UCSD-AML1 (cell line): Measurements from ENCODE around the gene BIN1.
A peak's percentile ranks its signal among the peaks of the same experiment; 100 is the strongest.

Experiments used
- DNase-seq: peaks from one replicate; lab custom pipeline; 2025; ENCODE audit not compliant: unreplicated experiment; lab: John Stamatoyannopoulos, UW

BIN1 gene

DNA sequence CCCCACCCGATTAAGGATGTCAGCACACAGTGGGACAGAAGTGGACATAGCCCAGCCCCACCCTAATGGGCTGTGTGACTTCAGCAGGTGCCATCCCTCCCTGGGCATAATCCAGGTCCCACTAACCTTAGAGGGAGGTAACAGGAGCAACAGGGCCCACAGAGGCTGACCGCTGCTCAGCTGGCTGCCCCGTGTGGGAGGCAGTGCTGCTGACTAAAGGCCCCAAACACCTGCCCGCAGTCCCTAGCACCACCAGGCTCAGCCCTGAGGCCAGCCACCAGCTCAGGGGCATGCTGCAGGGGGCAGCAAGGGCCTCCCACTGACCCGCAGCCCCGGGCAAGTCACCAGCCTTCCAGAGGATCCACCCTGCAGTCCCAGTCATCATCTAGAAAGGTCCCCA, 14.6 kb downstream of the BIN1 start:
- no peak for DNase-seq

DNA sequence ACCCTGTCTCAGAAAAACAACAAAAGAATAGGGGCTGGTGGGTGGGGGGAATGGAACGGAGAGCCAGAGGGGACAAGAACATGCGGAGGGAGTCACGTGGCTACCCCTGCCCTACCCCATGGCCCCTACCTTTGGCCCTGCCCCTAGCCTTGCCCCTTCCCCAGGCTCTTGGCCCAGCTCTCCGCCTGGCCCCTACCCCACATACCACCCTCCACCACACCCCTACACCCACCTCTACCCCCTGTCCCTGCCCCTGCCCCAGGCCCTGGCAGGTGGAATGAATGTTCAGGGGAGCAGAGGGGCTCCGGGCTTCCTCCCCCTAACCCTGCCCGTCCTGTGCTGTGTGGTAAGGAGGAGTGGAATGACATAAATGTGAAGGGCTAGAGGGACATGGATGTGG, 15.1 kb downstream of the BIN1 start:
- no peak for DNase-seq

DNA sequence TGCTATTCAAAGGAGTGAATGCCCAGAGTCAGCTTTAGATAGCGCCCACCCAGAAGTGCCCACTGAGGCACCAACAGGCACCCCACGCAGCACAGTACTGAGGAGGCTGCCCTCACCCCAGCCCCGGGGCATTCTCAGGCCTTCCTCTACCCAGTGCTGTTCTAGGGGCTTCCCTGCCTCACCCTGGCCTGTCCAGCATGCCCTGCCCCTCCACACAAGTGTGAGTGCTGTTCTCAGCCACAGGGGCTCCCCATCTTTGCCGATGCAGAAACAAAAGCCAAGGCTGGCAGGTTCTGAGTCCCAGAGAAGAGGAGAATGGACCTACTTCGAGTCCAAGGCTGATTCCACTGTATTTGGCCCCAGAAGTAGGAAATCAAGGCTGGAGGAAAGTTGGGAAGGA, 15.8 kb downstream of the BIN1 start:
- no peak for DNase-seq

DNA sequence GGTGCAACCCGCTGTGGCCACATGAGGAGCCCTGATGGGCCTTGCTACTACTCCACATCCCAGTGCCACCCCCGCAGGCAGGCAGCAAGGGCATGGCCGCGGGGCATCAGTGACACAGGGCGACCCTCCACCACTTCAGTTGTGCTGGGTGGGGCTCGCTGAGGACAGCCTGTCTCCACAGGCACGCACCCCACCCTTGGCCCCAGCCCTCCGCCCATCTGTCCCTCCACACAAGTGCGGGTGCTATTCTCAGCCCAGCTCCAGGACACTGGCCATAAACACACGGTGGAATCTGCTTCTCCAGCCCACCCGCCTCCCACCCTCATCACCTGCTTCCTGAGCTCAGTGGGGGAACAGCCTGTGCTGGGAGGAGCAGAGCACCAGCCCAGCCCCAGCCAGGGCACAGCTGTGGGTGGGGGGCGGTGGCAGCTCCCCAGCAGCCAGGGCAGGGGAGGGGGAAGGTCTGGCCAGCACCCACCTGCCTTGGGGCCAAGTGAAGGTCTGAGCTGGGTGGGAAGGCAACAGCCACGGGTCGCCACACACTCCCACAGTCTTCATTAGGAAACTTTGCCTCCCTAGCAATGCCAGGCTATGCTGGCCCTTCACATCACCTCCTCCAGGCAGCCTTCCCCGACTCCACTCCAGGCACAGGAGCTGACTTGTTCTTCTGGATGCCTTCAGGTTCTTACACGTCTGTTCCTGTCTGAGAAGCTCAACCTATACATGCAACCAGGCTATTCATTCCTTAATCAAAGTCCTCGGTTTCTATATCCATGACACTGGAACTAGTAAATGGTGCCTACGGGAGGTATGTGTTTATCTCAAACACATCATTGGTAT, 16.5 kb downstream of the BIN1 start:
- no peak for DNase-seq

DNA sequence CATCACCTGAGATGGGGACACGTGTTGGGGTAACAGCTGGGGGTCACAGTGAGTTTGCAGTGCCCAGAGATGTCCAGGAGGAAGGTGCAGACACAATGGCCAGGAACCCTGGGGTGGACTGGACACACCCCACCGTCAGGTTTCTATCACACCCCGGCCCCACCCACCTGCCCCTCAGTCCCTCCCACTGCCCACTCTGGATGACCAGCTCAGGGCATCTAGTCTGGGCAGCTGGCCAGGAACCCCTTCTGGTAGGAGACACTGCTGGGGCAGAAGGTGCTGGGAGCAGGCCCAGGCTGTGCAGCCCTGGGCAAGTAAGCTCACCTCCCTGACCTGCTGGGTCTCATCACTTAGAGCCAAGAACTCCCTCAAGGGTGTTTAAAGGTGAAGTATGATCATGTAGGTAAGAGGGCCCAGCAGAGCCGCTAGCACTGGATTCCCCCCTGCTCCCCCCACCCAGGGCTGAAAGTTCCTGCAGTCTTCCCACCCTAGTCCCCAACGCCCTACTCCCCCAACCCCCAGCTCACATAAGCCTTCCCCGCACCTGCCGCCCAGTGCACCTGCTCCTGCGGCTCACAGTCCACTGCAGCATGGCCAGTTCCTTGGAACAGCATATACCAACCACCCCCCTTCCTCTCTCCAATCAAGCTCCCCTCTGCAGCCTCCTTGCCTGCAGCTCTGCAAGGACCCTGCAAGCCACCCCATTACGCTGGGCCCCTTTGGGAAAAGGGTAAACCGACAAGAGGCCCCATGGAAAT, 17.3 kb downstream of the BIN1 start:
- no peak for DNase-seq

DNA sequence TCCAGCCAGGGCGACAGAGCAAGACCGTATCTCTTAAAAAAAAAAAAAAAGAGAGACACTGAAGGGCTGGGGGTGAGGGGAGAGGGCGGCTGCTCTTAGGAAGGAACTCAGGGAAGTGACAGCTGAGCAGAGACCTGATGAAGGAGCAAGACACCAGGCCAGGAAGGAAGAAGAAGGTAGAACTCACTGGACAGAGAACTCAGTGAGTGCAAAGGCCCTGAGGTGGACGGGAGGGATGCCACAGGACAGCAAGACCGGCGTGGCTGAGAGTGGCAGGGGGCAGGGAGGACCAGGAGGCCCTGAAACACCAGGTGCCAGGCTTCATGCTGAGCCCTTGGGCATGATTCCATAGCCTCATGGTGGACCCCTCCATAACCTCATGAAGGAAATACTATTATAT, 18.2 kb downstream of the BIN1 start:
- no peak for DNase-seq

DNA sequence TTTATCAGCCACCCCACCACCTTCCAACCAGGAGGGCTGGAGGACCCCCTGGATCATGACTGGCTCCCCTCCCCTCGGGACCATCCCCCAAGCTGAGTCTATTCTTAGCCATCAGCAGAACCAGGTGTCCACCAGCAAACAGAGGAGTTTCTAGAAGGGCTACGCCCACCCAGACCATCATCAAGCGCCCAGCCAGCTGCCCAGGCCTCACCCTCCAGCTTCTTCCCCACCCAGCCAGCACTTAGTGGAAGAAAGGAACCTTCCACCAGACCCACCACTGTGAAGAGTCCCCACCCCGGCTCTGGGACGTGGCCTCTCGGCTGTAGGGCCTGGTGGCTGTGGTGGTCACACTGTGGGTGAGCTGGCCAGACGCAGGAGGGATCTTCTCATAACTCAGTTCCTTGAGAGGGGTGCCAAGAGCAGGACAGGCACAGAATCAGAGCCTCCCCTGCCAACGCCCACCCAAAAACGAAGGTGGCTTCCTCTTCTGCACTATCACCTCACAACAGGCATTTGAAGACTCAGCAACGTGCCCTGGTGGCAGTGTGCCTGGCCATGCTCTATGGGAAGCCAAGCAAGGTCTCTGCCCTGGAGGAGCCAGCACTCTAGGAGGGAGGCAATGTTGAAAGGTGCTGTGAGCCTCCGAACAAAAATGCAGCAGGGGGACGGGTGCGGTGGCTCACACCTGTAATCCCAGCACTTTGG, 19.0 kb downstream of the BIN1 start:
- DNase-seq = no peak

DNA sequence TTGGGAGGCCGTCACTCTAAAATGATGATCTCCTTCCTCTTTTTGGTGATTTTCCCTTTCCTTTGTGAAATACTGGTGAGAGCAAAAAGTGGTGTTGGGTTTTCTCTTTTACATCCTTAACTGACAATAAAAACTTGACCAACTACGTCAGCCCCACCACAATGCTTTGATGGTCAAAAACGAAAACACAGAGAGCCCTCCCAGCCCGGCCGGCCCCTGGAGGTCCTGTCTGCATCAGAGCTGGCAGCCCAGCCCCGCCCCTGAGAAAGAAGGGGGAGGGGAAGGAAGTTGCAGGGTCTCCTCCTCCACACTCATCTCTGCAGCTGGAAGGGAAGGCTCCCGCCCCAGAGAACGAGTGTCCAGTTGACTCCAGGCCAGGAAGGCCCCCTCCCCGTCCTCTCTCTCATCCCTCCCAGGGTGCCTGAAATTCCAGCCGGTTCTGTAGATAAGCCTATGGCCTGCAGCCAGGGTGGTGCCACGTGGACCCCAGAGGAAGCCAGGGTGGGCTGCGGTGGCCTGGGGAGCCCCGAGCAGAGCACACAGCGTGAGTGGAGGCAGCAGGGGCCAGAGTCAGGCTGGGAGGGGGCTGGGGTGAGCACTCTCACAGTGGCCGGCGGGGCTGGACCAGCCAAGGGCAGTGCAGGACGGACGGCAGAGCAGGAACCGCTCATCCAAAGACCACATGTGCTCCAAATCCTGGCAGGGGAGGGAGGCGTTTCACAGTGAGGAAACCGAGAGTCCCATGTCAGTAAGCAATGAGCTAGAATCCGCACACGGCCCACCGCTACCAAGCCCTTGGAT, 19.8 kb downstream of the BIN1 start:
- peak; percentile 80 for DNase-seq

DNA sequence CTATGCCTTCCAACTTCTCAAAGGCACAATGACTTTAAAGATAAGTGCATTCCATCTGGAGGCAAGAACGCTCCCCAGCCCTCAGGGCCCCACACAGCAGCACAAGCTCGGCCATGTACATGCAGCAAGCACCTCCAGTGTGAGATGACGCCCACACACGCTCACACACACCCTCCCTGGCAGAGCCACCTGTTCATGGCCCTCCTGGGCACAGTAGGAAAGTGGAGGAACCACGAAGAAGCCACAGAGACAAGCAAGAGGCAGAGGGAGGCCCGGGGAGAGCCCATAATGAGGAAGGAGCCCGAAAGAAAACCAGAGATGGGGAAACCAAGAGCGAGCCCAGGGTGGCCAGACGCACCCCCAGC, 21.7 kb downstream of the BIN1 start:
- peak; percentile 38 for DNase-seq

DNA sequence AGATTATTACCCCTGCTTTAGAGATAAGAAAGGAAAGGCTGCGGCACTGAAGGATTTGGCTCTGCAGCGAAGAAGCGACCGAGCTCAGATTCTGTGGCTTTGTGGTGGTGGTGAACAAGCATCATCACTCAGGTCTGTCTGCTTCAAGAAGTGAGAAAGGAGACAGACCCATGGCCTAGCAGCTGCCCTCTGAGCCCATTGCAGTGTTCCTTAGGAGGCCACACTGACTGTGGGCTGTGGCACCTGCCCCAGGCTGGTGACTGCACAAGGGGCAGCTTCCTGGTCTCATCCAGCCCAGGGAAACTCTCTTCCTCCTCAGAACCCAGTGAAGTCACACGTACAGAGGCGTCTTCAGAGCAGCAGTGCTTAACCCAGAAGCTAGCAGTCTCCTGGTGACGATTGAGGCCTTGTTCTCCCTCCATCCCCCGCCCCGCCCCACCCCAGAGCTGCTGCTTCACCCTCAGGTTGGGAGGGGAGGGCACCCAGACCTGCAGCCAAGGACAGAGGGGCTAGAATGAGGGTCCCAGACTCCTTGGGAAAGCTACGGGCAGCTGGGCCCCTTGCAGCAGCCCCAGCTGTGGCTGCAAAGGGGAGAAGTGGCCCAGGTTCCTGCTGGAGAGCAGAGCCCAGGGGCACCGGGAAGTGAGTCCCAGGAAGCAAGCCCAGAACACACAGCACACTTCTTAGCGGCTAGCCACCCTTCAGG, 22.2 kb downstream of the BIN1 start:
- DNase-seq = no peak

DNA sequence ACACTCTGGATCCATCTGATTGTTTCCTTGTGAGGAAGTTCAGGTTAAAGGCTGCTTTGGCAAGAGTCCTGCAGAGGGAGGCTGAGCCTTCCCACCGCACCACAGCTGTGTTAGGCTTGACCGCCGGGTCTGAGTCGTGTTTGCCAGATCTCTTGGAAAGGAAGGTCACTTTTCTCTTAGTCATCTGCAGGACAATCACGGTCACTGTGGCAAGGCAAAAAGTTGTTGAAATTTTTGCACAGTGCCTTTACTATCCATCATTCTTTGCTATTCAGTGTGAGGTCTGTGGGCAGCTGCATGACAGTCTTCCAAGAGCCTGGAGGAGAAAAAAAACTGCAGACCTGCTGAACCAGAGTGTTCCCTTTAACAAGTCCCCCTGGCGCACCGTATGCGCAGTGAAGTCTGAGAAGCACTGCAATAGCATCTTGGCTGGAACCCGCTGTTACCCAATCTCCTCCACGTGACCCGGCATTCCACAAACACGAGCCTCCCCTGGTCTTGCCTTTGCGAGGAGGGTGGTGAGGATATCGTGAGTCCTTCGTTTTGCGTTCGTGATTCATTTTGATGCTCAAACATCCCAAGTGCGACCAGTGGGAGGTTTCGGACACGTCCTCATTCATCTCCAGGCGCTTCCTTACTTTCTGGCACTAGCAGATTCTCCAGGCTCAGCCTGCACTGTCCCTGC, 23.0 kb downstream of the BIN1 start:
- no peak for DNase-seq

DNA sequence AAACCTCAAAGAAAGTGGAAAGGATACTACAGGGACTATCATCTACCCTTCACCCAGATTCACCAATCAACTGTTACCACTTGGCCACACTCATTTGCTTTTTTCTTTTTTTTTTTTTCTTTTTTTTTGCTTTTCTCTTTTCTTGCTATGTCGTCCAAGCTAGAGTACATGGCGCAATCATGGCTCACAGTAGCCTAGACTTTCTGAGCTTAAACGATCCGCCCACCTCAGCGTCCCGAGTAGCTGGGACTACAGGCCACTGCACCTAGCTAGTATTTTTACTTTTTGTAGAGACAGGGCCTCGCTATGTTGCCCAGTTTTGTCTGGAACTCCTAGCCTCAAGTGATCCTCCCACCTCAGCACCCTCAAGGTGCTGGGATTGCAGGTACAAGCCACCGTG, 24.0 kb downstream of the BIN1 start:
- no peak for DNase-seq

DNA sequence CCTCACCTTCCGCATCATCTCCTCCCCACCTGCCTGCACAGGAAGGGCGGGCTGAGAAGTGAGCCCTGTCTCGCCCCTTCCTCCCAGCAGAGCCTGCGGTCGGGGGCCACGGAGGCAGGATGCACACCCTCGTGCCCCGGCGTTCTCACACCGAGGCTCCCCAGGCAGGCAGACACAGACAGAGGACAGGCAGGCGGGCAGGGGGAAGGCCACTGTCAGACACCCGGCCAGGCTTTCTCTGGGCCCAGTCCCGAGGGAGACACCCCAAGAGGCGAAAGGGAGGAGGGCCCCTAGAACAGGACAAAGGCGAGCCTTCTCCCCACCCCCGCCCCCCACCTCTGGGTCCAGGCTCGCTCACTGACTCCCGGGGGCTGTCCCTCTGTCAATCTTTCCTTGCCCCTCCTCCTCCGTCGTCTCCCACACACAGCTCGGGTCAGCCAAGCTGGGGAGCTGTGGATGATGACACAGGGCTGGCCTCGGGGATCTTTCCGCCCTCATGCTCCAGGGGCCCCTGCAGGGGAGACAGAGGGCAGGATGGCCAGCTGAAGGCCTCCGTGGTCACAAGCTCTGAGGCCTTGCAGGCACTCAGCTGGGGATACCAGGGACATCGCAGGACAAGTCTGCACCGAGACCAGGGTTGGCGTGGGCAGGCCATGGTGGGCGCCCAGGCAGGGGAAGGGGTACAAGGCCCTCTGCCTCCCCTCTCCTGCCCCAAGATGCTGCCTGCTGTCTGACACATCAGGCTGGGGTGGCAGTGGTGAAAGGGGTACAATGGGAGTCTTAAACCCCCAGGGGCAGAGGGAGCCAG, 24.9 kb downstream of the BIN1 start:
- DNase-seq = peak; percentile 73

DNA sequence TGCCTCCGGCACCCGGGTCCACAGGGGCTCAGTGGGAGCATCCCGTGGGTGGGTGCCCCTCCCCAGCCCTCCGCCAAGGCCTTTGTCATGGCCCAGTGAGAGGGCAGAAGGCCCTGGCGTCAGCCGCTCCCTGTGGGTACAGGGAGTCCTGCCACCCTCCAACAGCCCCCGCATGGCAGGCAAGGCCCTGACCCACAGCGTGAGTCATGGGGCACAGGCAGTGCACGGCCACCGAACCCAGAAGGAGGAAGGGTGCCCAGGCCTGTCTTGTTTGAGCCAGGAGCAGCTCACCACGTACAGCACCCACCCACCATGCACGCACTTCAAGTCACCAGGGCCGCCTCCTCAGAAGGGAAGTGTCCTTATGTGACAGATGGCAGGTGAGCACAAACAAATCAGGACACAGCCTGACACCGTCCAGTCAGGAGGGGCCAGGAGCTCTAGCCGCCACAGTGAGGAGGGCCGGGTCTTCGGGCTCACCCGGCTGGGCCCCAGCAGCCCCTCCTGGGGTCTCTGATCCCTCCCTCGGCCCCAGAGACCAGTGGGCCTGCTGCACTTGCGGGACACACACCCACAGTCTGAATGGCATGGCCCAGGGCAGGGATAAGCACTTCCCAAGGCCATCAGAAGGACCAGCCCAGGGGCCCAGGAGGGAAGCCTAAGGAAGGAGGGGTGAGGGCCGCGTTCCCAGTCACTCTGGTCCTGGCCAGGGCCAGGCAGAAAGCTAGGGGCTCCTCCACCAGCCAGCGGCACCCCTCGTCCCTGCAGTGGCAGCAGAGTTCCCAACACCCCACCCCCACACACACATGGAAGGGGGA, 25.8 kb downstream of the BIN1 start:
- no peak for DNase-seq

DNA sequence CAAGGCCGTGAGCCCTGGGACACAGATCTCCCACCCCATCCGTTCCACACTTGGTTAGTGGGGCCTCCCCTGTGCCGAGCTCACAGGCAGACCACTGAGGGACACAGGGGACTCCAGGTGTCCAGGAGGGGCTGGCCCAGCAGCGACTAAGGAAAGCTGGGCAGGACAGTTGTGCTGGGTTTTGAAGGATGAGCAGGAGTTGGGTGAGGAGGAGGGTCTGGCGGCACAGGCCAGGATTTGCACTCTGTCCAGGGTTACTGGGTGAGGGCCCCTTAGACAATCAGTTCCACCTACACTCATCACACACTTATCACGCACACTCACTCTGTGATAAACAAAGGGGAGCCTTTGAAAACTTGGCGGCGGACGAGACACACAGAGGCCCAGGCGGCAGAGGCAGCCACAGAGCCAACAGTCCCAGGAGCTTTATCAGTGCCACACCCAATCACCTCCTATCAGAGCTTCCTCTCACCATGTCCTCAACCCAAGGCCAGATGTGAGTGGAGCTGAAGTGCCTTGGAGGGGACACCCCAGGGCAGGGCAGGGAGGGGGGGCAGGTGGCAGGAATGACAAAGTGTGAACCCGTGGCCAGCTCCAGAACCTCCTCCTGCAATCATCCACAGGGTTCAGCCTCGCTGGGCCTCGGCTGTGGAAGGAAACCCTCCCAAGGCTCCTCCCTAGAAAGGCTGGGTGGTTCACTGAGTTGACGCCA, 26.6 kb downstream of the BIN1 start:
- DNase-seq = no peak

DNA sequence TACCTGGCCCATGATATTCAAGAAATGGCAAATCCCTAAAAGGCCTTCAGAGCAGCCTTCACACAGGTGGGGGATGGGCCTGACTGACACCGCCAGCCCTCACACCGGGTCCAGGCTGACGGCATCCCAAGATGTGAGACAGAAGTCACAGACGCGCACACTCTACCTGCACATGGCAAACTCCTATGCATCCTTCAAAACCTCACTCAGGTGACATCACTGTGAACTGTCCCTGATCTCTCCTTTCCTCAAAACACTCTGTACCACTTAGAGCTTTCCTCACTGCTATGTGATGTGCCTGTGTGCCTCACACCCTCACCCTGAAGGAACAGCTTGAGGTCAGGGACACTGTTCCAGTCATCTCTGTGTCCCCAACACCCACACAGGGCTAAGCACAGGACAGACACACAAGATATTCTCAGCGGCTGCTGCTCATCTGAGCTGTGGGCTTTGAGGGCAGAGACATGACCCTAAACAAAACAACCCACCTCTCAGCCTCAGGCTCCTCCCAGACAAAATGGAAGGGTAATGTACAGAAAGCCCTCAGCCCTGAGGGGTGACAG, 27.5 kb downstream of the BIN1 start:
- DNase-seq = no peak

DNA sequence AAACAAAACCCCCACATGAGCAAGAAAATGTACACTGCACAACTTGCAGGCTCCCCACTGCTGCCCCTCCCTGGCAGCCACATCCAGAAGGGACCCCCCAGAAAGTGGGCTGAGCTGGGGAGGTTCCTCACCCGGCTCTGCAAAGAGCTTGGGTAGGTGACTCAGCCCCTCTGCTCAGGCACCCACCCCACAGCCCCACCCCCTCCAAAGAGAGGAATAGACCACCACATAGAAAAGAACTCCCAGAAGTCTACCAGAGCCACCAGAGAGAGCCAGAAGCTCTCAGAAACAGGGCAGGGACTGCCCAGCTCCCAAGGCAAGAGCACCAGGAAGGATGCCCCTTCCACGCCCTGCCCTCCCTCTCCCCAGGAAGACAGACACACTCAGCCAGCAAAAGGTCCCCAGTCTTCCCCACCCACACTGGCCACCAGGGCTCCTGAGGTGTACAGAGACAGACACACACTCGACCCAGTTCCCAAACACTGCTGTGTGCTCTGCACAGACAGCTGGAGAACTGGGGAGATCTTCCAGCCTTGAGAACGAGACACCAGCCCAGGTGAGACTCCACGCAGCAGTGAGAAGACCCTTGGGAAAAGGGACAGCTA, 28.2 kb downstream of the BIN1 start:
- no peak for DNase-seq
